RPMI8226 (cell line): Measurements from ENCODE around the gene HNRNPD.
"Not testable (repeated sequence)": the region's sequence is repeated elsewhere in the genome, so short reads cannot be mapped to it uniquely, and the experiment has no call there.

Experiments
- DNase-seq: peaks from one replicate; pipeline ENCODE4 v3.0.0-alpha.2; 2015

The HNRNPD gene

DNA sequence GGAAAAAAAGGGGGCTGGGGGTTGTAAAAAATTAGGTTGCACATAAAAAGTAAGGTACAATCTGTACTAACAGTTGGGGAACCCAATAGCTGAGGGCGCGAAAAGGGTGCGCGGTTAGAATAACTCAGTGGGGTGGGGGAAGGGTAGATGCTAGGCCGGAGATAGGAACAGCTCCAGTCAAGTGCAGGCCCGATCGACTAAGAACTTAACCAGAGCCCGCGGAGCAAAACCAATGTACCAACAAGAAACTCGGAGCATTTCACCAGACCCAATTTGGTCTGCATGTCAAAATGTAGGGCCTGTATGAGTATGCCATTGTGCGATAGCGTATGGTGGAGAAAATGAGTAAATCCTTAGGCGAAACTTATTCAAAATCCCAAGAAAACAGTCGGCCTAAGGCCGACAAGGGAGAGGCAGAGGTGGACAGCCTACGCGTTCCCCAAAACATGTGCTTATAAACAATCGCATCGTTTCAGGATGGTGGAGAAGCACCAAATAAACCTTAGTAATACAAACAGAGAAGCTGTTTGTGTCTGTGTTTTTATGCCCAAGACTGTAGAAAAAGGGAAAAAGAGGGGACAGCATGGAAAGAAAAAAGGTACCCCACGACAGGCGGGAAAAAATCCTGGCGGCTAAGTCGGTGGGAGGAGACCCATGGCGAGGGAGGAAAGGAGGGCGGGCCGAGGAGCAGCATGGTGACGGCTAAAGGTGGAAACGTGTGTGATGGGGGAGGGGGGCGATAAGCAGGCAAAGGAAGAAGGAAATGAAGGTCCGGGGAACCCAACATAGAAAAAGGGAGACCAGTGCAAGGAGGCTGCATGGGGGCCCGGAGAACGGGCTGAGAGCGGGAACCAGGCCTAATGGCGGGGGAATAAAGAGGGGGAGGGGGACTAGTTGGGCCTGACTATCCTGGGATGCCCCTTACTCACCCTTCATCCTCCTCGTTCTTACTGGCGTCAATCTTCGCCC lies 990 bp downstream of the HNRNPD start:
- DNase-seq, result peak; percentile 78

DNA sequence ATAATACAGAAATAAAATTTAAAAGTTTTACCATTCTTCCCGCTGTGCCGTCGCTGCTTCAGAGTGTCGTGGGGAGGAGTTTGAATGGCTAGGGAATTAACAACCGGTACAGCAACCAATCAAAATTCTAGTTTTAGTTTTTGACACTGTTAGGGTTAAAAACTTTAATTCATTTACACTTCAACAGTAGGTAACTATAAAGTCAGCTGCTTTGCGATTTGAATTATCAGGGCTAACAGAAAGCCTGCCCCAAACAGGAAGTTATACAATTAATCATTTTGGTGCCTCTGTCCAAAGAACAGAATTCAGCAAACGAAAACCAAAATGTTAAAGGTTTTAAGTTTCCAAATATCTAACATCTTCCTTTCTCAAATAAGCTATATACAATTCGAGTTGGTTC lies 2.3 kb downstream of the HNRNPD start:
- no peak for DNase-seq

DNA sequence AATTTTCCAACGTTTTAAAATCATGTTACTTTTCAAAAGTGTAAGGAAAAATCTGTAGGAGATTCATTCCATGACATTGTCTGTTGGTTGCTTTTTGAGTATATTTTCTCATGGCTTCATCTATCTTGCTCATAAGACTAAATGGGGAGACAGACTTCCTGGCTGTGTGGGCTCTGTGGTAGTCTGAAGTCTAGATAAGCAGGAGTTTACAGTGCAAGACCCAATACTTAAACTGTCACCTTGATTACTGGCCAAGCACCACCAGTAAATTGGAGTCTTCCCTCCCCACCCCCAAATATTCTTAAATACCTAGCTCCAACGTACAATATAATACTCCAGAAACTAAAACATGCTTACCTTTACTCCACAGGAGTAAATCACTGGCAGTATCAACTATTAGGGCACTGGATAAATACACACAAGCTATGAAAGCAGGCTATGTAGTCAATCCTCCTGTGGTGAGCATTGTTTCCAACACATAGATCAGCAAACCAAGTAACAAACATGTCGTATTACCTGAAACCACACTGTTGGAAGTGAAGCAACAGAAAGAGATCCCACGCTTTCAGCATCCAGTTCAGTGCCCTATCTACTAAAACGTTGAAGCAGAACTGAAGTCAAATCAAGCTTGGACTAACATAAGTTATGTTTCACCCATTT lies 6.2 kb downstream of the HNRNPD start:
- no peak for DNase-seq

DNA sequence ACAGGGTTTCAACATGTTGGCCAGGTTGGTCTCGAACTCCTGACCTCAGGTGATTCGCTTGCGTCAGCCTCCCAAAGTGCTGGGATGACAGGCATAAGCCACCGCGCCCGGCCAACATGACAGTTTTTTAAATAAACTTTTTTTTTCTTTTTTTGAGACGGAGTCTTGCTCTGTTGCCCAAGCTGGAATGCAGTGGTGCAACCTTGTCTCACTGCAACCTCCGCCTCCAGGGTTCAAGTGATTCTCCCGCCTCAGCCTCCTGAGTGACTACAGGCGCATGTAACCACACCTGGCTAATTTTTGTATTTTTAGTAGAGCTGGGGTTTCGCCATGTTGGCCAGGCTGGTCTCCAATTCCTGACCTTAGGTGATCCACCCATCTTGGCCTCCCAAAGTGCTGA lies 7.4 kb downstream of the HNRNPD start:
- not testable (repeated sequence) for DNase-seq

DNA sequence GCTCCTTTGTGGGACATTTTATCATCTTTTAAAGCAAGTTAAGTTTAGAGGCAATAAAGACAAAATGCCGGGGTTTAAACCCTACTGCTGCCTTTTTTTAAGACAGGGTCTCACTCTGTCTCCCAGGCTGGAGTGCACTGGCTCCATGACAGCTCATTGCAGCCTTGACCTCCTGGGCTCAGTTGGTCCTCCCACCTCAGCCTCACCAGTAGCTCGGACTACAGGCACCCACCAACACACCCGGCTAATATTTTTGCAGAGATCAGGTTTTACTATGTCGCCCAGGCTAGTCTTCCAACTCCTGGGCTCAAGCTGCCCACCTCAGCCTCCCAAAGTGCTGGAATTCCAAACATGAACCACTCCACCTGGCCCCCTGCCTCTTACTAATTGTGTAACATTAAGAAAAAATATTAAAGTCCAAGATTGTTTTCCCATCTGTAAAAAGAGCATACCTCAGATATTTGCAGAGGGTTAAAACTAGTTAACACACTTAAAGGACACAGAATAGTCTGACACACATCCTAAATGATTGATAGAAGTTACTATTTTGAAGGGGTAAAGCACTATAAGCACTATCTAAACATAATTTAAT lies 9.8 kb downstream of the HNRNPD start:
- DNase-seq, result no peak

DNA sequence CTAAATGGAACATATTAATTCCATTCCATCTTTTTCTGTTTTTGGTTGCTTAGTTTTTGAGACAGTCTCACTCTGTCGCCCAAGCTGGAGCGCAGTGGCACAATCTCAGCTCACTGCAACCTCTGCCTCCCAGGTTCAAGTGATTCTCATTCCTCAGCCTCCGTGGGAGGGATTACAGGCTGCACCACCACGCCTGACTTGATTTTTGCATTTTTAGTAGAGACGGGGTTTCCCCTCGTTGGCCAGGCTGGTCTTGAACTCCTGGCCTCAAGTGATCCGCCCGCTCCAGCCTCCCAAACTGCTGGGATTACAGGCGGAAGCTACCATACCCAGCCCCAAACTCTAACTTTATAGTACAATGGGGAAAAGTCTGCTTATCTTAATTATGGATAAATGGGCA lies 11.2 kb downstream of the HNRNPD start:
- no peak for DNase-seq

DNA sequence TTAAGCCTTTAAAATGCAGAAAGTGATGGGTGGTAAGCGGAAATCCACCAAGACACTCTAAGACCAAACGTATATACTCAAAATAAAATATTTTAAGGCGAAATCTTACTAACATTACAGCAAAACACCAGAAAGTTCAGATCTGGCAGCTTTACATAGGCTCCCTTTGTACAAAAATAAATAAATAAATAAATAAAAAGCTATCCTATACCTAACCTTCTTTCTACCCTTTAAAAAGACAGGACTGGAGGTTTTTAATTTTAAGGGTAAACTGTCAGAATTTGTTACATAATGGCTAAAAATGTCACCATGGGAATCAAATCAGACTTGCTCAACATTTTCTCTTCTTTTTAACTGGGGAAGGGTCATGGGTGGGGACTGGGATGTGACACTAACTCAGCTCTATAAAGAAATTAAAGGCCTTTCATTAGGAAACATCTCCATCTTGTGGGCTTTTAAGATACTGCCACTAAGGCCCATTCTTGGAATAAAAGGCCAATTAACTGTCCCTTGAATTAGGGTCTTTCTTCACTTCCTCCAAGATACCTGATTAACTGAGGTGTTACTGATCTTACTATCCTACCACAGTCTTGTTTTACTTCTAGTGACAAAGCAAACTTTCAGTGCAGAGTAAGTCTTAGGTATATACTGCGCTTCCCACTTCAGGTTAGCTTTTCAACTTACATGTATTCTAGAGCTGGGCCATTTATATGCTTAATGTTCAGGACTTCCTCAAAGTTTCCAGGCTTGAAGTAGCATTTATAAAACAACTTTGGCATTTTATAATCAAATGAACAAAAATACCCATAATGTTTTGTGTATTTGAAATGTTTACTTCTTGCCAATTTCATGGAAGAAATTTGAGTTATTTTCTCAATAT lies 13.3 kb downstream of the HNRNPD start:
- DNase-seq, result no peak

DNA sequence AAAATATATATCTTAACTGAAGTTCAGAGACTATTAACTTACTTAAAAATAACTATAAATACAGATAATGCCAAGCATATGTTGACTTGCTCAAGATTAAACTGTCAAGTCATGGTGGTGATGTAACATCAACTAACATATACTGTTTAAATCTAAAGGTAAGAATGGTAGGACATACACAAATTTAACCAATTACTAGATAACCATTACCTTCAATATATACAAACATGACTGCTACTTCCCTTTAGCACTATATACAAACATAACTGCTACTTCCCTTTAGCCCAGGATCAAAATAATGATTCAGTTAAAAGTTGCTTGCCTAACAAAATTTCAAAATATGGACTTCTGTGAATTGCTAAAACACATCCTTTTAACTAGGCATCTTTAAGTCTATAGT lies 14.9 kb downstream of the HNRNPD start:
- DNase-seq, result no peak

DNA sequence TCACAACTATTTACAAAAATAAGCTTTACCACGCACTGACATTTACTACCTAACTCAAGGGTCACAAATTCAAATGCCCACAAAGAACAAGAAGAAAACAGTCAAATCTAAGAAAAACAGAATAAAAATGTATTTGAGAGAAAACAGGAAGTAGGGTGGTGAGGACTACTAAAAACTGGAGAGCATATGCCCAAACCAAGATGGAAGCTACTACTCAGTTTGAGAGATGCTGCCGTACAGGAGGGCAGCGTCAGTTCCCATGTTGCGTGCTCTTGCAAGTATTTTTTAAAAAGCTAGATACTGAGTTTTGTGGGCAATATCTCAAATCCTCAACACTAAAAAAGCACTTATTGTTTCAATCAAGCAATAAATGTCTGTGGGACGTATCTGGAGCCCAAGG lies 16.2 kb downstream of the HNRNPD start:
- DNase-seq, result no peak

DNA sequence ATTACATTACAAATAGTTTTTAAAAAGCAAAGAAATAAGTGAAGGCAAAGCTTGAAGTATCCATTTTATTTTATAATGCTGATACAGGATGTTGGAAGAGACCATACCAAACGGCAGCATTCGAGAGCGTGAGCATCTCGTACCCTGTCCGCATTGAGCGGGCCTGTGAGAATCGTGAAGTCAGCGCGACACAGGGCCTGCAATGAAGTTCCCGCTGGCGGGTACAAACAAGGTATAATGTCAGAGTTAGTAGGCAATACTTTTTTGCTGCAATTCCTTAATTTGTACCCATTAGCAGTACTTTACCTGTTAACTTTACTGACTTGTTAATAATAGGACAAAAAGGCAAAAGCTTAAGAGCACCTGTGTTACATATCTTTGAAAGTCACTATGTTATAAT lies 19.0 kb downstream of the HNRNPD start:
- no peak for DNase-seq

DNA sequence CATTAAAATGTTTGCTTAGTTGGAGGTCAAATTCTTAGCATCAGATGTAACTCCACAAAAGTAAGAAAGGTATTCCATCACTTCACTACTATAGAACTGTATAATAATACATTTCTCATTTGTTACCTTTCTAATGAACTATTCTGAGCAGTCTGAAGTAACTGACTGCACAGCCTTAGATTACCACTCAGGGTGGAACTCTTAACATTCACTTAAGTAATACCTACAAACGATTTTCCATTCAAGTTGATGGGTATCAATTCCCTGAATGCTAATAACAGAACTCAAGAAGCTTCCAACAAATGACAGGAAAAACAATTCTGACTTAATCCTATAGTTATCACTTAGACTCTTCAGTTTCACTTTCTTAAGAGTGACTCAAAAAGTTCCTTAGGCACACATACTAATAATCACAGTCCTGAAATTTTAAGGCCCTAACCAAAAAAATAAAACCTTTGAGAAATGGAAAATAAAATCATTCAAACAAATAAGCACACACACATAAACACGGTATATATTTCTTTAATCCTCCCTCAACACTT lies 20.9 kb downstream of the HNRNPD start:
- no peak for DNase-seq

DNA sequence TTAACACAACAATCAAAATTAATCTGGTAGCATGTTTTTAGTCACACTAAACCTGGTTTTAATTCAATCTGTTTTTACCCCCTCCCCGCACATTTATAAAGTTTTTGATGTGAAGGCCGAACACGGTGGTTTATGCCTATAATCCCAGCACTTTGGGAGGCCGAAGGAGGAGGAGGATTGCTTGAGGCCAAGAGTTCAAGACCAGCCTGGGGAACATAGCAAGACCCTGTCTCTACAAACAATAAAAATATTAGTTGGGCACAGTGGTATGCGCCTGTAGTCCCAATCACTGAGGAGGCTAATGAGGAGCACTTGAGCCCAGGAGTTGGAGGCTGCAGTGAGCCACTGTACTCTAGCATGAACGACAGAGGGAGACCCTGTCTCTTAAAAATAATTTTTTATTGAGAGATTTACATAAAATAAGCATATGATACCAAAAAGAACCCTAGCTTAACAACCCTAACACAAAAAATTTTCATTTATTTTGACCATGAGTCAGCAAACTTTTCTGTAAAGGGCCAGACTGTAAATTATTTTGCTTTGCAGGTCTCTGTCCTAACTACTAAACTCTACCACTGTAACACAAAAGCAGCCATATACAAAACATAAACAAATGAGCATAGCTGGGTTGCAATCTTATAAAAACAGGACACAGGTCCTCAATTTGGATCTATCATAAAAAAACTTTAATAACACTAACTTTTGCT lies 21.5 kb downstream of the HNRNPD start:
- DNase-seq, result no peak

DNA sequence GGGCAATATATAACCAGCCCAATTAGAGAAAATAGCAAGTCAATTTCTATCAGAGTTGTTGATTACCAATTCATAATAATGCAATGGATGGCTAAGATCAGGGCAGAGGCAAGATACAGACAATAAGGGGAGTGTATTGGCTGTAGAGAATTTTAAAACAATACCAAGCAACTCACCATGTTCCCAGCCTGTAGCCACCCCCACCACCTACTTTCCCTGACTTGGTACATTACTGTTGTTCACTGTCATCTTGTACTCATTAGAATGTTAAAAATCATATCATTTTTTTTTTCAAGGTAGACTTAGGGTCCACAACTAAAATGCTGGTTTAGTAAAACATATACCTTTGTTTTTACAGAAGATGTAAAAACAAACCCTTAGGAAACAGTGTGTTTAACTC lies 27.7 kb downstream of the HNRNPD start:
- DNase-seq, result no peak

DNA sequence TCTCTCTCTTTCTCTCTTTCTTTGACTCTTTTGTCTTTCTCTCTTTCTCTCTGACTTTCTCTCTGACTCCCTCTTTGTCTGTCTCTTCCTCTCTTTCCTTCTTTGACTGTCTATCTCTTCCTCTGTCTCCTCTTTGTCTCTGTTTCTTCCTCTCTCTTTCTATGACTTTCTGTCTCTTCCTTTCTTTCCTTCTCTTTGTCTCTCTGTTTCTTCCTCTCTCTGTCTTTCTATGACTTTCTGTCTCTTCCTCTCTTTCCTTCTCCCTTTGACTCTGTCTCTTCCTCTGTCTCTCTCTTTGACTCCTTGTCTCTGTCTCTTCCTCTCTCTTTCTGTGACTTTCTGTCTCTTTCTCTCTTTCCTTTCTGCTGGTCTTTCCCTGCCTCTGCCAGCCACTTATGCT lies 38.7 kb downstream of the HNRNPD start:
- DNase-seq, result no peak

DNA sequence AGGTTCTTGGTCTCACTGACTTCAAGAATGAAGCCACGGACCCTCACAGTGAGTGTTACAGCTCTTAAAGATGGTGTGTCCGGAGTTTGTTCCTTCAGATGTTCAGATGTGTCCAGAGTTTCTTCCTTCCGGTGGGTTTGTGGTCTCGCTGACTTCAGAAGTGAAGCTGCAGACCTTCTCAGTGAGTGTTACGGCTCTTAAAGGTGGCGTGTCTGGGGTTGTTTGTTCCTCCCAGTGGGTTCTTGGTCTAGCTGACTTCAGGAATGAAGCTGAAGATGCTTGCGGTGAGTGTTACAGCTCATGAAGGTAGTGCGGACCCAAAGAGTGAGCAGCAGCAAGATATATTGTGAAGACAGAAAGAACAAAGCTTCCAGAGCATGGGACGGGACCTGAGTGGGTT lies 40.1 kb downstream of the HNRNPD start:
- not testable (repeated sequence) for DNase-seq

DNA sequence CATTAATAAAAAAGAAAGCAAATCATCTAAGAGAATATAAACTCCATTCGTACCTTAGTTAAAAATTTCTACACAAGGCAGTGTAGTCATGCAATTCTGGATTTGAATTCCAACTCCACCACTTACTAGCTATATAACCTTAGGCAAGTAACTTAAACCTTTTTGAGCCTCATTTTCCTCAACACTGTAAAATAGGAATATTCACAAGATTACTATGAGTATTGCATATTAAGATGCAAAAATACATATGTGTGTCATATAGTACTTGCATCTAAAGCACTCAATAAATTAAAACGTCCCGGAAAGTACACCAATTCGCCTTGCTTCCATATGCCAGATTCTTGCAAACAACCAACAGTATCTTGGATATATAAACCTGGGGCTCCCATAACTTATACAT lies 42.0 kb downstream of the HNRNPD start:
- DNase-seq, result no peak

DNA sequence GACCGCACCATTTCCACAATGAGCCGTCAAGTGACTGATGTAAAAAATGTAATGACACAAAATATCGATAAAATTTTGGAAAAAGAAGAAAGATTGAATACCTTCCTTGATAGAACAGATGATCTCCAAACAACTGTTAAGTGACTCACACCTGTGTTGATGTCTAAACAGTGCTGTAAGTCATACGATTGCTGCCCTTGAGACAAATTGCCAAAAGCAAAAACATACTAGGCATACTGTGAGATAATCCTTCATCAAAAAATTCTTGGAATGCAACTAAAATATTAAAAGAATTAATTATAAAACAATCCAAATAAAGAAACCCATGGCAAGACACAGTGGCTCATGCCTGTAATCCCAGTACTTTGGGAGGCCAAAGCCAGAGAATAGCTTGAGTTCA lies 53.4 kb downstream of the HNRNPD start:
- DNase-seq, result no peak

DNA sequence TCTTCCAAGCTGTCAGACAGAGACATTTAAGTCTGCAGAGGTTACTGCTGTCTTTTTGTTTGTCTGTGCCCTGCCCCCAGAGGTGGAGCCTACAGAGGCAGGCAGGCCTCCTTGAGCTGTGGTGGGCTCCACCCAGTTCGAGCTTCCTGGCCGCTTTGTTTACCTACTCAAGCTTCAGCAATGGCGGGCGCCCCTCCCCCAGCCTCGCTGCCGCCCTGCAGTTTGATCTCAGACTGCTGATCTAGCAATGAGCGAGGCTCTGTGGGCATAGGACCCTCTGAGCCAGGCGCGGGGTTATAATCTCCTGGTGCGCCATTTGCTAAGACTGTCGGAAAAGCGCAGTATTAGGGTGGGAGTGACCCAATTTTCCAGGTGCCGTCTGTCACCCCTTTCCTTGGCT lies 70.7 kb downstream of the HNRNPD start:
- DNase-seq, result not testable (repeated sequence)
